GM19239 (cell line): Measurements from ENCODE around the gene ITPR1.

Source experiments
- DNase-seq: peaks from one replicate; pipeline ENCODE4 v3.0.0; 2011; ENCODE audit warnings: low spot score; ENCODE audit not compliant: insufficient read length
- FAIRE-seq: peaks from 2 replicates; lab custom pipeline; 2011; peaks lifted over from hg19 to GRCh38; lab: Jason Lieb, UNC

ITPR1 gene

GRCh38 chr3:4895838-4896237 lies 402.7 kb downstream of the ITPR1 start:
- DNase-seq (no peak), FAIRE-seq (no peak)
